HEK293 (cell line): ENCODE data around the gene PUM1.

Experiments used
- CTCF ChIA-PET: fragments of 350-600 bp; formaldehyde crosslinking; extraction: SDS; loops from one replicate; lab custom pipeline; 2021; ENCODE audit warnings: antibody characterized with exemption; lab: Yijun Ruan, JAX
- POLR2A ChIA-PET: fragments of 300-600 bp; formaldehyde crosslinking; extraction: SDS; loops from one replicate; lab custom pipeline; 2020; ENCODE audit warnings: antibody characterized with exemption, inconsistent platforms; lab: Yijun Ruan, JAX
- H3K27ac ChIP-seq: fragments of 200-500 bp; sonication (Bioruptor generic); 2 replicates; pipeline ENCODE4 v1.5.1; 2014; ENCODE audit warnings: low read depth, low read length, control low read depth, inconsistent platforms; ENCODE audit errors: extremely low read depth
- H3K36me3 ChIP-seq, 2 experiments: fragments of 200-500 bp in 1 of 2; sonication (Bioruptor generic) in 1 of 2; 1 replicate in 1 of 2; 2 replicates in 1 of 2; pipeline ENCODE4 v1.5.1; 2014 to 2017; ENCODE audit warnings: inconsistent platforms in 2 of 2, low read length in 2 of 2; ENCODE audit not compliant: control insufficient read depth in 2 of 2, insufficient read depth in 1 of 2
- H3K4me1 ChIP-seq: fragments of 200-500 bp; sonication (Bioruptor generic); 2 replicates; pipeline ENCODE4 v1.5.1; 2014; ENCODE audit warnings: mild to moderate bottlenecking, low read length, inconsistent platforms; ENCODE audit not compliant: control insufficient read depth, insufficient read depth
- H3K4me3 ChIP-seq: 2 replicates; pipeline ENCODE4 v1.5.1; 2011; ENCODE audit warnings: low read depth, mild to moderate bottlenecking, control low read depth, low read length, moderate library complexity
- H3K9me3 ChIP-seq: fragments of 200-500 bp; sonication (Bioruptor generic); 2 replicates; pipeline ENCODE4 v1.5.1; 2014; ENCODE audit warnings: low read depth, low read length, inconsistent platforms; ENCODE audit not compliant: control insufficient read depth, insufficient read depth
- BCL6B ChIP-seq: fragments of 450-650 bp; formaldehyde crosslinking; IDR thresholded peaks from 2 replicates; pipeline ENCODE4 v1.5.1; 2017; ENCODE audit warnings: missing biosample characterization, missing genetic modification characterization
- FEZF1 ChIP-seq: fragments of 450-650 bp; formaldehyde crosslinking; IDR thresholded peaks from 2 replicates; pipeline ENCODE4 v1.5.1; 2016; ENCODE audit warnings: missing biosample characterization, missing genetic modification characterization
- HOXC10 ChIP-seq: sonication (generic); formaldehyde crosslinking; IDR thresholded peaks from 2 replicates; pipeline ENCODE4 v1.8.1; 2023; ENCODE audit warnings: mild to moderate bottlenecking, missing genetic modification reagents
- MEIS1 ChIP-seq: sonication (generic); formaldehyde crosslinking; IDR thresholded peaks from 2 replicates; pipeline ENCODE4 v1.8.1; 2022; ENCODE audit warnings: missing genetic modification reagents, mild to moderate bottlenecking, borderline replicate concordance
- MZF1 ChIP-seq: fragments of 450-650 bp; formaldehyde crosslinking; IDR thresholded peaks from 2 replicates; pipeline ENCODE4 v1.5.1; 2017; ENCODE audit warnings: missing biosample characterization, missing genetic modification characterization, borderline replicate concordance
- PRDM6 ChIP-seq: fragments of 450-650 bp; formaldehyde crosslinking; IDR thresholded peaks from 2 replicates; pipeline ENCODE4 v1.5.1; 2017; ENCODE audit warnings: missing biosample characterization, missing genetic modification characterization
- ZBTB17 ChIP-seq: fragments of 450-650 bp; formaldehyde crosslinking; IDR thresholded peaks from 2 replicates; pipeline ENCODE4 v1.5.1; 2016; ENCODE audit warnings: missing biosample characterization, missing genetic modification characterization
- ZFP37 ChIP-seq: fragments of 450-650 bp; formaldehyde crosslinking; IDR thresholded peaks from 2 replicates; pipeline ENCODE4 v1.5.1; 2016; ENCODE audit warnings: missing biosample characterization, missing genetic modification characterization
- ZIC2 ChIP-seq: fragments of 450-650 bp; formaldehyde crosslinking; IDR thresholded peaks from 2 replicates; pipeline ENCODE4 v1.5.1; 2016; ENCODE audit warnings: missing biosample characterization, missing genetic modification characterization
- ZNF121 ChIP-seq: fragments of 450-650 bp; formaldehyde crosslinking; IDR thresholded peaks from 2 replicates; pipeline ENCODE4 v1.5.1; 2016; ENCODE audit warnings: missing biosample characterization, missing genetic modification characterization
- ZNF18 ChIP-seq: fragments of 450-650 bp; formaldehyde crosslinking; IDR thresholded peaks from 2 replicates; pipeline ENCODE4 v1.5.1; 2016; ENCODE audit warnings: missing biosample characterization, missing genetic modification characterization
- ZNF19 ChIP-seq: fragments of 450-650 bp; formaldehyde crosslinking; IDR thresholded peaks from 2 replicates; pipeline ENCODE4; 2016; ENCODE audit warnings: missing biosample characterization, missing genetic modification characterization, low read depth
- ZNF362 ChIP-seq: fragments of 450-650 bp; formaldehyde crosslinking; IDR thresholded peaks from 2 replicates; pipeline ENCODE4 v1.5.1; 2016; ENCODE audit warnings: missing biosample characterization, missing genetic modification characterization
- ZNF366 ChIP-seq: fragments of 450-650 bp; formaldehyde crosslinking; conservative IDR thresholded peaks from 2 replicates; pipeline ENCODE4 v1.5.1; 2016; ENCODE audit warnings: missing biosample characterization, missing genetic modification characterization
- ZNF404 ChIP-seq: fragments of 450-650 bp; formaldehyde crosslinking; IDR thresholded peaks from 2 replicates; pipeline ENCODE4 v1.5.1; 2017; ENCODE audit warnings: missing biosample characterization, missing genetic modification characterization
- ZNF426 ChIP-seq: fragments of 450-650 bp; formaldehyde crosslinking; IDR thresholded peaks from 2 replicates; pipeline ENCODE4 v1.5.1; 2017; ENCODE audit warnings: missing biosample characterization, missing genetic modification characterization, mild to moderate bottlenecking, inconsistent platforms, moderate library complexity
- ZNF433 ChIP-seq: fragments of 450-650 bp; formaldehyde crosslinking; IDR thresholded peaks from 2 replicates; pipeline ENCODE4 v1.5.1; 2016; ENCODE audit warnings: missing biosample characterization, missing genetic modification characterization, low read depth
- ZNF549 ChIP-seq: fragments of 450-650 bp; IDR thresholded peaks from 2 replicates; pipeline ENCODE4 v1.5.1; 2018; ENCODE audit warnings: missing biosample characterization, missing genetic modification characterization, mild to moderate bottlenecking, inconsistent platforms, moderate library complexity
- ZNF558 ChIP-seq: fragments of 450-650 bp; formaldehyde crosslinking; IDR thresholded peaks from 2 replicates; pipeline ENCODE4 v1.5.1; 2016; ENCODE audit warnings: missing biosample characterization, missing genetic modification characterization
- ZNF600 ChIP-seq: fragments of 450-650 bp; formaldehyde crosslinking; IDR thresholded peaks from 2 replicates; pipeline ENCODE4 v1.5.1; 2016; ENCODE audit warnings: missing biosample characterization, missing genetic modification characterization
- ZNF621 ChIP-seq: fragments of 450-650 bp; formaldehyde crosslinking; IDR thresholded peaks from 2 replicates; pipeline ENCODE4 v1.5.1; 2017; ENCODE audit warnings: missing biosample characterization, missing genetic modification characterization
- ZNF660 ChIP-seq: fragments of 450-650 bp; IDR thresholded peaks from 2 replicates; pipeline ENCODE4 v1.5.1; 2018; ENCODE audit warnings: missing biosample characterization, mild to moderate bottlenecking, missing genetic modification characterization
- TF ChIP-seq, protein P1 (sequence below): sonication (generic); formaldehyde crosslinking; IDR thresholded peaks from 2 replicates; pipeline ENCODE4 v1.8.1; 2022; ENCODE audit warnings: mild to moderate bottlenecking, moderate library complexity, missing genetic modification reagents
- TF ChIP-seq, protein P2 (sequence below): fragments of 450-650 bp; formaldehyde crosslinking; conservative IDR thresholded peaks from 2 replicates; pipeline ENCODE4 v1.5.1; 2016; ENCODE audit warnings: low read depth, missing biosample characterization, missing genetic modification characterization

The PUM1 gene

GRCh38 chr1:31019401-31019800 lies 46.1 kb downstream of the PUM1 start:
- Histone ChIP-seq H3K27ac (no peak overlapping the region), H3K36me3 (peaks cover 0 to 40% of the 10 kb centered on the region in 2 experiments; a peak in 2 of 3 replicates), H3K4me3 (no peak overlapping the region), H3K9me3 (no peaks in the 10 kb centered on the region), H3K4me1 (peaks cover 24% of the 10 kb centered on the region)
- TF ChIP-seq, protein P1, sequence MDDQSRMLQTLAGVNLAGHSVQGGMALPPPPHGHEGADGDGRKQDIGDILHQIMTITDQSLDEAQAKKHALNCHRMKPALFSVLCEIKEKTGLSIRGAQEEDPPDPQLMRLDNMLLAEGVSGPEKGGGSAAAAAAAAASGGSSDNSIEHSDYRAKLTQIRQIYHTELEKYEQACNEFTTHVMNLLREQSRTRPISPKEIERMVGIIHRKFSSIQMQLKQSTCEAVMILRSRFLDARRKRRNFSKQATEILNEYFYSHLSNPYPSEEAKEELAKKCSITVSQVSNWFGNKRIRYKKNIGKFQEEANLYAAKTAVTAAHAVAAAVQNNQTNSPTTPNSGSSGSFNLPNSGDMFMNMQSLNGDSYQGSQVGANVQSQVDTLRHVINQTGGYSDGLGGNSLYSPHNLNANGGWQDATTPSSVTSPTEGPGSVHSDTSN (CRISPR knock-in tag): no peak
- TF ChIP-seq ZFP37 (tag by site-specific recombination) (no peak), ZNF621 (tag by site-specific recombination) (no peak), ZNF426 (tag by site-specific recombination) (no peak), ZNF600 (no peak), BCL6B (no peak), MEIS1 (CRISPR knock-in tag) (no peak), ZNF18 (tag by site-specific recombination) (no peak), FEZF1 (tag by site-specific recombination) (no peak), HOXC10 (CRISPR knock-in tag) (no peak), ZNF121 (no peak), ZNF549 (tag by site-specific recombination) (no peak), ZIC2 (tag by site-specific recombination) (no peak), ZNF433 (no peak)
- TF ChIP-seq, protein P2, sequence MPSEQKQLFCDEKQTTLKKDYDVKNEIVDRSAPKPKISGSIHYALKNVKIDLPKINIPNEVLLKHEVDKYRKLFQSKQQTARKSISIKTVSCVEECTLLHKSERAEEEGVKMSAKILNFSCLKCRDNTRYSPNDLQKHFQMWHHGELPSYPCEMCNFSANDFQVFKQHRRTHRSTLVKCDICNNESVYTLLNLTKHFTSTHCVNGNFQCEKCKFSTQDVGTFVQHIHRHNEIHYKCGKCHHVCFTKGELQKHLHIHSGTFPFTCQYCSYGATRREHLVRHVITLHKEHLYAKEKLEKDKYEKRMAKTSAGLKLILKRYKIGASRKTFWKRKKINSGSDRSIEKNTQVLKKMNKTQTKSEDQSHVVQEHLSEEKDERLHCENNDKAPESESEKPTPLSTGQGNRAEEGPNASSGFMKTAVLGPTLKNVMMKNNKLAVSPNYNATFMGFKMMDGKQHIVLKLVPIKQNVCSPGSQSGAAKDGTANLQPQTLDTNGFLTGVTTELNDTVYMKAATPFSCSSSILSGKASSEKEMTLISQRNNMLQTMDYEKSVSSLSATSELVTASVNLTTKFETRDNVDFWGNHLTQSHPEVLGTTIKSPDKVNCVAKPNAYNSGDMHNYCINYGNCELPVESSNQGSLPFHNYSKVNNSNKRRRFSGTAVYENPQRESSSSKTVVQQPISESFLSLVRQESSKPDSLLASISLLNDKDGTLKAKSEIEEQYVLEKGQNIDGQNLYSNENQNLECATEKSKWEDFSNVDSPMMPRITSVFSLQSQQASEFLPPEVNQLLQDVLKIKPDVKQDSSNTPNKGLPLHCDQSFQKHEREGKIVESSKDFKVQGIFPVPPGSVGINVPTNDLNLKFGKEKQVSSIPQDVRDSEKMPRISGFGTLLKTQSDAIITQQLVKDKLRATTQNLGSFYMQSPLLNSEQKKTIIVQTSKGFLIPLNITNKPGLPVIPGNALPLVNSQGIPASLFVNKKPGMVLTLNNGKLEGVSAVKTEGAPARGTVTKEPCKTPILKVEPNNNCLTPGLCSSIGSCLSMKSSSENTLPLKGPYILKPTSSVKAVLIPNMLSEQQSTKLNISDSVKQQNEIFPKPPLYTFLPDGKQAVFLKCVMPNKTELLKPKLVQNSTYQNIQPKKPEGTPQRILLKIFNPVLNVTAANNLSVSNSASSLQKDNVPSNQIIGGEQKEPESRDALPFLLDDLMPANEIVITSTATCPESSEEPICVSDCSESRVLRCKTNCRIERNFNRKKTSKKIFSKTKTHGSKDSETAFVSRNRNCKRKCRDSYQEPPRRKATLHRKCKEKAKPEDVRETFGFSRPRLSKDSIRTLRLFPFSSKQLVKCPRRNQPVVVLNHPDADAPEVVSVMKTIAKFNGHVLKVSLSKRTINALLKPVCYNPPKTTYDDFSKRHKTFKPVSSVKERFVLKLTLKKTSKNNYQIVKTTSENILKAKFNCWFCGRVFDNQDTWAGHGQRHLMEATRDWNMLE: no peak
- ChIA-PET POLR2A (no interaction called here), CTCF (no interaction called here)

GRCh38 chr1:31016868-31017267 lies 48.6 kb downstream of the PUM1 start:
- POLR2A ChIA-PET: no interaction called here
- Histone ChIP-seq H3K36me3 (peaks cover 0 to 19% of the 10 kb centered on the region in 2 experiments; a peak in 2 of 3 replicates), H3K4me1 (peaks cover 46% of the 10 kb centered on the region), H3K27ac (no peak overlapping the region), H3K4me3 (no peak overlapping the region), H3K9me3 (no peaks in the 10 kb centered on the region)
- CTCF ChIA-PET: interaction anchor here (1.5 kb wide), 1 partner anchor 20 kb away, joined by 4 read pairs; no protein-coding TSS in a partner anchor
- TF ChIP-seq ZNF362 (tag by site-specific recombination) (0 out of 2 replicates have a peak, but pooled peaks have one; percentile 13), FEZF1 (tag by site-specific recombination) (0 out of 2 replicates have a peak, but pooled peaks have one; percentile 20), ZNF19 (no peak), ZNF660 (peak; percentile 77; the same call in 1 of the 2 replicates), PRDM6 (tag by site-specific recombination) (peak; percentile 91), MZF1 (tag by site-specific recombination) (no peak), ZBTB17 (tag by site-specific recombination) (peak; percentile 68), ZNF404 (tag by site-specific recombination) (no peak), ZNF366 (tag by site-specific recombination) (0 out of 2 replicates have a peak, but pooled peaks have one; percentile 34), ZNF558 (no peak)
